K562 treated with DMSO at 1 percent for 48 hours (cell line): ENCODE measurements around the gene HOXB9. TPM values are rescaled to one million over a fixed set of nuclear protein-coding genes. Genes with fewer than 3 reads are reported as not detected.

Experiments used
- total RNA-seq: library from RNA; unstranded; fragments of 300-600 nt; gene quantifications from 2 replicates; pipeline ENCODE4 v1.2.3, GENCODE V29; 2022; ENCODE audit warnings: low replicate concordance; ENCODE audit errors: extremely low read depth

Gene HOXB9
- total RNA-seq: not detected in 2 replicates

GRCh38 chr17:48626245-48627117 is at the start of gene HOXB9:
HOXB9 (minus strand) TSS chr17:48626358; CDS start chr17:48626269, 89 bp downstream.

GRCh38 chr17:48615047-48615962 is 10.9 kb downstream of the HOXB9 start, which contains the start of gene HOXB8:
HOXB8 (minus strand) TSS chr17:48615292; CDS start chr17:48614704, 588 bp downstream.

GRCh38 chr17:48610282-48611211 is 15.6 kb downstream of the HOXB9 start, which contains the start of gene HOXB7:
HOXB7 (minus strand) TSS chr17:48611017; CDS start chr17:48610918, 99 bp downstream.

GRCh38 chr17:48604770-48605329 is 21.3 kb downstream of the HOXB9 start, which contains the start of gene HOXB6:
HOXB6 (minus strand) TSS chr17:48604986; CDS start chr17:48598150, 6,836 bp downstream.

GRCh38 chr17:48593126-48593829 is 32.9 kb downstream of the HOXB9 start, which contains the start of gene HOXB5:
HOXB5 (minus strand) TSS chr17:48593779; CDS start chr17:48593682, 97 bp downstream.

GRCh38 chr17:48589831-48590606 is 36.1 kb downstream of the HOXB9 start, which contains the start of gene HOXB3:
HOXB3 (minus strand) TSS chr17:48590241; CDS start chr17:48552474, 37,767 bp downstream.

GRCh38 chr17:48577946-48578615 is 48.1 kb downstream of the HOXB9 start, which contains the start of gene HOXB4:
HOXB4 (minus strand) TSS chr17:48578350; CDS start chr17:48578319, 31 bp downstream.

Other genes starting within 250 kb of the HOXB9 start
- not detected in 2 replicates for gene SKAP1, start 196.1 kb downstream of the HOXB9 start, total RNA-seq
- gene HOXB1, start 95.3 kb downstream of the HOXB9 start, total RNA-seq: not detected in 2 replicates
- not detected in 2 replicates for gene HOXB2, start 81.2 kb downstream of the HOXB9 start, total RNA-seq
- not detected in 2 replicates for gene HOXB4, start 48.0 kb downstream of the HOXB9 start, total RNA-seq
- gene HOXB3, start 36.1 kb downstream of the HOXB9 start, total RNA-seq: not detected in 2 replicates
- gene HOXB5, start 32.6 kb downstream of the HOXB9 start, total RNA-seq: not detected in 2 replicates
- gene HOXB6, start 21.4 kb downstream of the HOXB9 start, total RNA-seq: not detected in 2 replicates
- not detected in 2 replicates for gene HOXB7, start 15.3 kb downstream of the HOXB9 start, total RNA-seq
- not detected in 2 replicates for gene HOXB8, start 11.1 kb downstream of the HOXB9 start, total RNA-seq
- gene PRAC1, start 96.2 kb upstream of the HOXB9 start, total RNA-seq: not detected in 2 replicates
- gene PRAC2, start 96.8 kb upstream of the HOXB9 start, total RNA-seq: not detected in 2 replicates
- not detected in 2 replicates for gene HOXB13, start 102.4 kb upstream of the HOXB9 start, total RNA-seq
- not detected in 2 replicates for gene TTLL6, start 190.9 kb upstream of the HOXB9 start, total RNA-seq
- not detected in 2 replicates for gene CALCOCO2, start 204.7 kb upstream of the HOXB9 start, total RNA-seq